Adipocyte (in vitro differentiated cells): ENCODE measurements around the gene ANKRD33B.
A peak's percentile ranks its signal among the peaks of the same experiment; 100 is the strongest.

Experiments used
- DNase-seq: peaks from one replicate; pipeline ENCODE4 v3.0.0-alpha.2; 2015; ENCODE audit warnings: low read depth
- H3K27me3 ChIP-seq: replicated peaks from 2 replicates; pipeline ENCODE4 v1.7.0; 2013; ENCODE audit warnings: mild to moderate bottlenecking, low read length, moderate library complexity; ENCODE audit not compliant: control insufficient read depth, insufficient read depth
- H3K36me3 ChIP-seq: 2 replicates; pipeline ENCODE4 v1.7.0; 2013; ENCODE audit warnings: low read length, mild to moderate bottlenecking, moderate library complexity; ENCODE audit not compliant: control insufficient read depth, insufficient read depth, severe bottlenecking
- H3K4me1 ChIP-seq: 2 replicates; pipeline ENCODE4 v1.7.0; 2013; ENCODE audit warnings: mild to moderate bottlenecking, low read length, moderate library complexity; ENCODE audit not compliant: control insufficient read depth, insufficient read depth
- H3K4me3 ChIP-seq: 2 replicates; pipeline ENCODE4 v1.7.0; 2013; ENCODE audit warnings: mild to moderate bottlenecking, low read length, moderate library complexity
- H3K9ac ChIP-seq: 2 replicates; pipeline ENCODE4 v1.7.0; 2013; ENCODE audit warnings: mild to moderate bottlenecking, low read length, moderate library complexity
- H3K9me3 ChIP-seq: 2 replicates; pipeline ENCODE4 v1.7.0; 2013; ENCODE audit warnings: mild to moderate bottlenecking, low read length, moderate library complexity; ENCODE audit not compliant: control insufficient read depth

The ANKRD33B gene

DNA sequence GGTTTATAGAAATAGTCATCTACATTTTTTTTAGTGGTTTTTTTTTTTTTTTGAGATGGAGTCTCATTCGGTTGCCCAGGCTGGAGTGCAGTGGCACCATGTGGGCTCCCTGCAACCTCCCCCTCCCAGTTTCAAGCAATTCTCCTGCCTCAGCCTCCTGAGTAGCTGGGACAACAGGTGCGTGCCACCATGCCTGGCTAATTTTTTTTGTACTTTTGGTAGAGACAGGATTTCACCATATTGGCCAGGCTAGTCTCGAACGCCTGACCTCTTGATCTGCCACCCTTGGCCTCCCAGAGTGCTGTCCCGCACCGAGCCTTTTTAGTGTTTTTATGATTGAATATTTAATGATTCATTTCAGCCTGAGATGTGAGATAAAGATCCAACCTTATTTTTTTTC, 27.3 kb downstream of the ANKRD33B start:
- Histone ChIP-seq H3K4me3 (no peak overlapping the region), H3K9ac (no peak overlapping the region), H3K9me3 (no peaks in the 10 kb centered on the region), H3K36me3 (no peaks in the 10 kb centered on the region), H3K27me3 (no peaks in the 10 kb centered on the region), H3K4me1 (peaks cover 18% of the 10 kb centered on the region)
- no peak for DNase-seq

DNA sequence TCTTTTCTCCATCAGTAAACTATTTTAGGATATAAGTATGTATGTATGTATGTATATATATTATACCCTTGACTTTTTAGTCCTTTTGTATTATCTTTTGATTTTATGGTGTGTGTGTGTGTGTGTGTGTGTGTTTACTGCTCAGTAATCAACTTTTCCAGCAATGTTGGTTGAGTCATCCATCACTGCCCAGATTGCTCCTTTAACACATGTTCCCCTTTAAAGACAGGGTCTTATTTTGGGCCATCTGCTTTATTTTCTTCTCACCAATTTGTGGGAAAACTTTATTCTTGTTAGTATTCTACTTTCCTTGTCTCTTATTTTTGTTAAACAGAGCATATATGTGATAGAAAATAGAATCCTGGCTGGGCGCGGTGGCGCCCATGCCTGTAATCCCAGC, 28.1 kb downstream of the ANKRD33B start:
- no peak overlapping the region for H3K9ac ChIP-seq
- peaks cover 20% of the 10 kb centered on the region for H3K4me1 ChIP-seq
- no peak for DNase-seq
- H3K36me3 ChIP-seq = no peaks in the 10 kb centered on the region
- H3K27me3 ChIP-seq = no peaks in the 10 kb centered on the region
- H3K4me3 ChIP-seq = no peak overlapping the region
- H3K9me3 ChIP-seq = no peaks in the 10 kb centered on the region

DNA sequence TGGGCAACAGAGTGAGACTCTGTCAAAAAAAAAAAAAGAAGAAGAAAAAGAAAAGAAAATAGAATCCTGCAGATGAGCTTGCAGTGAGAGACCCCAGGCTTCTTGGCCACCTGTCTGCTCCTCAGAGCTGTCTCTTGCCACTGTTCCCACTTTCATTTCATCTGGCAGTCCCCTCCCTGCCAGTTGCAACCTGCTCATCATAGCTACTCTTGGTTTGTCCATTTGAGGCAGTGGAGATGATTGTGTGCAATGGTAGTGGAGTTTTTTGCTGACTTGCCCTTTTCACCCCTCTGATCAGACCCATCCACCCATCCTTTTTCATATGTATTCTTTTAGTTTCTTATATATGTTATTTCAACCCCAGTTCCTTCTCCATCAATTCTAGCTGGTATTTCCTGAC, 28.7 kb downstream of the ANKRD33B start:
- no peak overlapping the region for H3K4me3 ChIP-seq
- no peak overlapping the region for H3K9ac ChIP-seq
- peaks cover 20% of the 10 kb centered on the region for H3K4me1 ChIP-seq
- H3K36me3 ChIP-seq = no peaks in the 10 kb centered on the region
- no peaks in the 10 kb centered on the region for H3K27me3 ChIP-seq
- no peaks in the 10 kb centered on the region for H3K9me3 ChIP-seq
- no peak for DNase-seq

DNA sequence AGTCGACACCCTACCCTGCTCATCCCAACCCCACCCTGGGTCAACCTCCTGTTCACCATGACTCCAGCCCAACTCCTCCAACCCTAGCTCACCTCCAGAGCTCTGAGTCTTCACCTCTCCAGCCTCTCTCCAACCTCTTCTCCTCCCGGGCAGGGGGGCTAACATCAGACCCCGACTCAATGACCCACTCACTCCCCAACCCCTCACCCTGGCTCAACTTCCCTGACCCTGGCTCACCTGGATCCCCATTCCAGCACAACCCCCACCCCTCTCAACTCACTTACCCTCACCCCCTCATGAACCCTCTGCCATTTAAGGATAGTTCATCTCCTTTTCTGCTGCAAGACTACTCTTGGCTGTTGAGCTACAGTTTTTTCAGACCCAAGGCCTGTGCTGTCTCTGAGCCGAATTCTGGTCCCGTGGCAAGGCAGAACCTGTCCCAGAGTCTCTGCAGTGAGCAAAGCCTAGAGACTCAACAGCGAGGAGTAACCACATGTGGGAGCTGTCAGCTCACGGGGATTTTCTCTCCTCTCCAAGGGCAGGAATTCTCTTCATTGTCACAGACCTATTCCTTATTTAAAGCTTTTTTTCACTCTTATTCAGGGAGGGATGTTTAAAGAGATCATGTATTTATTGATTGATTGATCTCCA, 29.8 kb downstream of the ANKRD33B start:
- H3K36me3 ChIP-seq = no peaks in the 10 kb centered on the region
- peaks cover 20% of the 10 kb centered on the region for H3K4me1 ChIP-seq
- H3K9me3 ChIP-seq = no peaks in the 10 kb centered on the region
- no peak overlapping the region for H3K9ac ChIP-seq
- no peaks in the 10 kb centered on the region for H3K27me3 ChIP-seq
- DNase-seq = no peak
- no peak overlapping the region for H3K4me3 ChIP-seq

DNA sequence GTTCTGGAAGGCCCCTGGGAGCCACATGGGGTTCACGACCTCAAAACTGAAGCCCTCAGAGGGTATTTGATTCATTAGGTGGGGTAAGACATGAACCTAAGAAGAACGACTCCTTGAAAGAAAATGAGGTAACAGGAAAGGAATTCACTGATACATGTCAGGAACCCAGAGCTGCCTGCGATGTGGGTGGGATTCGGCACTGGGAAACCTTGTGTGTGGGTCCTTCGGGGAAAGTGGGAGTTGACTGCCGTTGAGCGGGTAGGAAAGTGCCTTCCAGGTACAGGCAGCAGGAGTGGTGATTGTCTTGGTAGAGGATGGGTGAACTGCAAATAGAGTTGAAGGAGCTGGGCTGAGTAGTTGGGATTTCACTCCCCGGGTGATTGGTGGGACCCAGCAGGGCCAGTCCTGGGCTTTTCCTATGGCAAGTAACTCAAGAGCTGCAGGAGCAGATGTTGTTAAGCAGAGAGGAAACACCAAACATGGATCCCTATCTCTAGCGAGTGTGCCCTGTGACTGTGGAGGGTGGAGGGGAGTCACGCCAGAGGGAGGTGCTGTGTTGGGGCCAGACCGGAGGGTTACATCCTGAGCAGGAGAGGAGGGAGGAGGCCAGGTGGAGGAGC, 30.8 kb downstream of the ANKRD33B start:
- Histone ChIP-seq H3K27me3 (no peaks in the 10 kb centered on the region), H3K9ac (no peak overlapping the region), H3K4me3 (no peak overlapping the region), H3K4me1 (peaks cover 21% of the 10 kb centered on the region), H3K36me3 (no peaks in the 10 kb centered on the region), H3K9me3 (no peaks in the 10 kb centered on the region)
- DNase-seq = no peak

DNA sequence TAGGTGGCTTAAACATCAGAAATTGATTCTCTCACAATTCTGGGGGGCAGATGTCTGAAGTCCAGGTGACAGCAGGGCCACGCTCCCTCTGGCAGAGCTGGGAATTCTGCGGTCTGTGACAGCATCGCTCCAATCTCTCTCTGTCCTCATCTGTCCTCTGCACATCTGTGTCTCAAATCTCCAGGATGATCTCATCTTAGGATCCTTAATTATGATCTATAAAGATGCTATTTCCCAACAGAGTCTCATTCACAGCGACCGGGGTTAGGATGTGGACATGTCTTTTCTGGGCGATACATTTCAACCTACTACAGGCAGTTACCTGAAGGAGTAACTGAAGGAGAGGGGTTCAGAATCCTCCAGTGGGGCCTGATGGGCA, 31.4 kb downstream of the ANKRD33B start:
- Histone ChIP-seq H3K4me1 (peaks cover 27% of the 10 kb centered on the region), H3K27me3 (no peaks in the 10 kb centered on the region), H3K4me3 (peak overlapping the region; percentile 73), H3K9ac (peak overlapping the region; percentile 43), H3K9me3 (no peaks in the 10 kb centered on the region), H3K36me3 (no peaks in the 10 kb centered on the region)
- DNase-seq = peak; percentile 56

DNA sequence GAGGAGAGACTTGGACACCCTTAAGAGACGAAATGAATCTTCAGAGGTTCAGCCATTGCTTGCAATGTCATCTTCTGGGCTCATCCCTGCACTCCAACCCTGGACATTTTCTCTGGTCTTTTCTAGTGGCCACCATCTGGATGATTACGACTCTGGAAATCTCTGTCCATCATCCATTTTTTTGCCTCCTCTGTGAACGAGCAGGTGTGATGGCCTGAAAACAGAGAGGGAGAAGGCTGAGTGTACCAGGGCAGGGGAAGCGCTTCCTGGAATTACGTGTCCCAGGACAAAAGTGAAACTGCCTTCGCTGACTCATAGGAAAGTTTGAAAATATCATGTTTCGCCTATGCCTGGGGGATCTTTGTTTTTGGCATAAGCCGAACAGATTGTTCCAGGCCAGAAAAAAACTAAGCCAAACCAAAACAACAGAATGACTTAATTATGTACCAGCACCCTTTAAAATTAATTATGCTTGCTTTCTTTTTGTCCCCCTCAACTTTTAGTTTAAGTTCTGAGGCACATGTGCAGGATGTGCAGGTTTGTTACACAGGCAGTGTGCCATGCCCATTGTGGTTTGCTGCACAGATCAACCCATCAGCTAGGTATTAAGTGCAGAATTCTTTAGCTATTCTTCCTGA, 31.9 kb downstream of the ANKRD33B start:
- Histone ChIP-seq H3K27me3 (no peaks in the 10 kb centered on the region), H3K4me3 (peak overlapping the region; percentile 73), H3K4me1 (peaks cover 32% of the 10 kb centered on the region), H3K9me3 (no peaks in the 10 kb centered on the region), H3K36me3 (no peaks in the 10 kb centered on the region), H3K9ac (peak overlapping the region; percentile 43)
- peak; percentile 96 for DNase-seq

DNA sequence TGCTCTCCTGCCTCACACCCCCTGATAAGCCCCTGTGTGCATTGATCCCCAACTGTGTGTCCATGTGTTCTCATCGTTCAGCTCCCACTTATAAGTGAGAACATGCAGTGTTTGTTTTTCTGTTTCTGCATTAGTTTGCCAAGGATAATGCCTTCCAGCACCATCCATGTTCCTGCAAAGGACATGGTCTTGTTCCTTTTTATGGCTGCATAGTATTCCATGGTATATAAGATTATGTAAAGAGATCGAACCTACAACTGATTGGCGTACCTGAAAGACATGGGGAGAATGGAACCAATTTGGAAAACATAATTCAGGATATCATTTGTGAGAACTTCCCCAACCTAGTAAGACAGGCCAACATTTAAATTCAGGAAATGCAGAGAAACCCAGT, 32.4 kb downstream of the ANKRD33B start:
- Histone ChIP-seq H3K27me3 (no peaks in the 10 kb centered on the region), H3K36me3 (no peaks in the 10 kb centered on the region), H3K9me3 (no peaks in the 10 kb centered on the region), H3K4me3 (peak overlapping the region; percentile 73), H3K4me1 (peaks cover 37% of the 10 kb centered on the region), H3K9ac (no peak overlapping the region)
- no peak for DNase-seq

DNA sequence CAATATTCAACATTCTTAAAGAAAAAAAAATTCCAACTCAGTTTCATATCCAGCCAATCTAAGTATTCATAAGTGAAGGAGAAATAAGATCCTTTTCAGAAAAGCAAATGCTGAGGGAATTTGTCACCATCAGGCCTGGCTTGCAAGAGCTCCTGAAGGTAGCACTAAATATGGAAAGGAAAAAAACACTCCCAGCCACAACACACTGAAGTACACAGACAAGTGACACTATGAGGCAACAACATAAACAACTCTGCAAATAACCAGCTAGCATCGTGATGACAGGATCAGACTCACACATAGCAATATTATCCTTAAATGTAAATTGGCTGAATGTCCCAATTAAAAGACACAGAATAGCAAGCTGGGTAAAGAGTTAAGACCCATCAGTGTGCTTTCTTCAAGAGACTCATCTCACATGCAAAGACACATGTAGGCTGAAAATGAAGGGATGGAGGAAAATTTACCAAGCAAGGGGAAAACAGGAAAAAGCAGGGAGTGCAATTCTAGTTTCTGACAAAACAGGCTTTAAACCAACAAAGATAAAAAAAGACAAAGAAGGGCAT, 33.1 kb downstream of the ANKRD33B start:
- Histone ChIP-seq H3K4me1 (peaks cover 44% of the 10 kb centered on the region), H3K36me3 (no peaks in the 10 kb centered on the region), H3K9ac (no peak overlapping the region), H3K4me3 (no peak overlapping the region), H3K27me3 (no peaks in the 10 kb centered on the region), H3K9me3 (no peaks in the 10 kb centered on the region)
- DNase-seq = no peak

DNA sequence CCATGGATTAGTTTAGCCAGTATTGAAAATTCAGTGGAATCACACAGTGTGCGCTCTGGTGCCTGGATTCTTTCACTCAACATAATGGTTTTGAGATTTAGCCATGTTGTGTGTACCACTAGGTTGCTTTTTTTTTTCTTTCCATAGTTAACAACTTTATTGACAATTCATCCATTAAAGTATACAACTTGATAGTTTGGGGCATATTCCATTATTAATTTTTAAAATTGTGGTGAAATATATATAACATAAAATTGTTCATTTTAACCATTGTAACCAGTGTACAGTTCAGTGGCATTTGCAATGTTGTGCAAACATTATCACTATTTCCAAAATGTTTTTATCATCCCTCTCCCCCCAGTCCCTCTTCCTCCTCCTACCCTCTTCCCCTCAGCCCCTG, 35.2 kb downstream of the ANKRD33B start:
- no peak for DNase-seq

DNA sequence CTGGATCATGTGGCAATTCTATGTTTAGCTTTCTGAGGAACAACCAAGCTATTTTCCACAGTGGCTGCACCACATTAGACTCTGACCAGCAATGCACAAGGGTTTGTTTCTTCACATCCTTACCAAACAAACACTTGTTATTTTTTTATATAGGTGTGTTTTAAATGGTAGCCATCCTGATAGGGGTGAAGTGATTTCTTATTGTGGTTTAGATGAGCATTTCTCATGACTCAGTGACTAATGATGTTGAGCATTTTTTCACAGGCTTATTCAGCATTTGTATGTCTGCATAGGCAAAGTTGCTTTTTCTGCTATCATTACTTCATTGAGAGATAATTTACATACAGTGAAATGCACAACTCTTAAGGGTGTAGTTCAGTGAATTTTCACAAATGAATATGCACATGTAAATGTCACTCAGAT, 36.0 kb downstream of the ANKRD33B start:
- Histone ChIP-seq H3K4me3 (no peak overlapping the region), H3K27me3 (no peaks in the 10 kb centered on the region), H3K9me3 (no peaks in the 10 kb centered on the region), H3K36me3 (no peaks in the 10 kb centered on the region), H3K9ac (no peak overlapping the region), H3K4me1 (peaks cover 46% of the 10 kb centered on the region)
- peak; percentile 55 for DNase-seq

More for the DNA sequence above, 35.2 kb downstream of the ANKRD33B start:
- no peaks in the 10 kb centered on the region for H3K9me3 ChIP-seq
- no peak overlapping the region for H3K9ac ChIP-seq
- no peak overlapping the region for H3K4me3 ChIP-seq
- H3K27me3 ChIP-seq = no peaks in the 10 kb centered on the region
- H3K36me3 ChIP-seq = no peaks in the 10 kb centered on the region
- H3K4me1 ChIP-seq = peaks cover 51% of the 10 kb centered on the region
